GM12878 (cell line): ENCODE results near the gene PPP2R3B.
"Not testable (repeated sequence)": the region's sequence is repeated elsewhere in the genome, so short reads cannot be mapped to it uniquely, and the experiment has no call there.

Experiments used
- BHLHE40 ChIP-seq, 2 experiments: fragments of 450-650 bp in 1 of 2; IDR thresholded peaks; 2 replicates each; pipeline ENCODE4 v1.6.1; 2011 to 2017; ENCODE audit warnings: low read depth in 2 of 2, borderline replicate concordance in 1 of 2, improper control_type of control experiment in 1 of 2, low read length in 1 of 2, mild to moderate bottlenecking in 1 of 2
- MXI1 ChIP-seq: fragments of 150-350 bp; IDR thresholded peaks from 2 replicates; pipeline ENCODE4 v1.6.1; 2011; ENCODE audit warnings: low read depth, mild to moderate bottlenecking, inconsistent platforms, low read length, improper control_type of control experiment
- NBN ChIP-seq: fragments of 450-650 bp; IDR thresholded peaks from 2 replicates; pipeline ENCODE4 v1.6.1; 2016
- NFYA ChIP-seq: IDR thresholded peaks from 2 replicates; pipeline ENCODE4 v1.6.1; 2011; ENCODE audit warnings: low read depth, mild to moderate bottlenecking, low read length, improper control_type of control experiment, borderline replicate concordance
- POLR2AphosphoS5 ChIP-seq: IDR thresholded peaks from 2 replicates; pipeline ENCODE4 v1.6.1; 2011; ENCODE audit warnings: mild to moderate bottlenecking, low read length, inconsistent platforms
- RAD51 ChIP-seq: fragments of 450-650 bp; IDR thresholded peaks from 2 replicates; pipeline ENCODE4 v1.6.1; 2016; ENCODE audit warnings: moderate library complexity, mild to moderate bottlenecking, inconsistent platforms
- RFX5 ChIP-seq: IDR thresholded peaks from 2 replicates; pipeline ENCODE4 v1.6.1; 2011; ENCODE audit warnings: low read depth, low read length, improper control_type of control experiment
- SUZ12 ChIP-seq: fragments of 200-600 bp; sonication (generic); IDR thresholded peaks from one replicate; pipeline ENCODE4 v1.6.1; 2018; ENCODE audit warnings: antibody characterized with exemption, mild to moderate bottlenecking; ENCODE audit not compliant: unreplicated experiment
- ZZZ3 ChIP-seq: IDR thresholded peaks from 2 replicates; pipeline ENCODE4 v1.6.1; 2011; ENCODE audit warnings: low read depth; ENCODE audit not compliant: control insufficient read depth, insufficient read length
- TF ChIP-seq, protein P1 (sequence below): IDR thresholded peaks from 2 replicates; pipeline ENCODE4 v1.6.1; 2011; ENCODE audit warnings: low read depth, low read length, improper control_type of control experiment, borderline replicate concordance
- TF ChIP-seq, protein P2 (sequence below), 3 experiments: IDR thresholded peaks in 2 of 3; conservative IDR thresholded peaks in 1 of 3; 2 replicates each; pipeline ENCODE4 v1.5.1; 2011; ENCODE audit warnings: low read depth in 3 of 3, low read length in 3 of 3, mild to moderate bottlenecking in 3 of 3, control low read depth in 2 of 3, moderate library complexity in 2 of 3, inconsistent platforms in 1 of 3, mixed read lengths in 1 of 3; ENCODE audit not compliant: control insufficient read depth in 2 of 3, insufficient read depth in 1 of 3; ENCODE audit errors: extremely low read depth in 1 of 3

DNA sequence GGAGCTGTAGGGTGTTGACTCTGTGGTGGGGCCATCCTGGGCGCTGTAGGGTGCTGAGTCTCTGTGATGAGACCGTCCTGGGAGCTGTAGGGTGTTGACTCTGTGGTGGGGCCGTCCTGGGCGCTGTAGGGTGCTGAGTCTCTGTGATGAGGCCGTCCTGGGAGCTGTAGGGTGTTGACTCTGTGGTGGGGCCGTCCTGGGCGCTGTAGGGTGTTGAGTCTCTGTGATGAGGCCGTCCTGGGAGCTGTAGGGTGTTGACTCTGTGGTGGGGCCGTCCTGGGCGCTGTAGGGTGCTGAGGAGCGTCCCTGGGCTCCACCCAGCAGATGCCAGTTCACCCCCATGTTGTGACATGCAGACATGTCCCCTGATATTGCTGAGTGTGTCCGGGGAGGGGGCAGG is 46.0 kb upstream of the PPP2R3B start:
- not testable (repeated sequence) for TF ChIP-seq BHLHE40 (IDR thresholded peaks at IDR 0.05; ENCODE audit: borderline replicate concordance in 1 of 2, low read depth in 2 of 2, low read length in 1 of 2); NFYA; MXI1; ZZZ3; RFX5; SUZ12; RAD51; POLR2AphosphoS5; NBN
- TF ChIP-seq, protein P1, sequence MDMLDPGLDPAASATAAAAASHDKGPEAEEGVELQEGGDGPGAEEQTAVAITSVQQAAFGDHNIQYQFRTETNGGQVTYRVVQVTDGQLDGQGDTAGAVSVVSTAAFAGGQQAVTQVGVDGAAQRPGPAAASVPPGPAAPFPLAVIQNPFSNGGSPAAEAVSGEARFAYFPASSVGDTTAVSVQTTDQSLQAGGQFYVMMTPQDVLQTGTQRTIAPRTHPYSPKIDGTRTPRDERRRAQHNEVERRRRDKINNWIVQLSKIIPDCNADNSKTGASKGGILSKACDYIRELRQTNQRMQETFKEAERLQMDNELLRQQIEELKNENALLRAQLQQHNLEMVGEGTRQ, result not testable (repeated sequence)
- TF ChIP-seq, protein P2, sequence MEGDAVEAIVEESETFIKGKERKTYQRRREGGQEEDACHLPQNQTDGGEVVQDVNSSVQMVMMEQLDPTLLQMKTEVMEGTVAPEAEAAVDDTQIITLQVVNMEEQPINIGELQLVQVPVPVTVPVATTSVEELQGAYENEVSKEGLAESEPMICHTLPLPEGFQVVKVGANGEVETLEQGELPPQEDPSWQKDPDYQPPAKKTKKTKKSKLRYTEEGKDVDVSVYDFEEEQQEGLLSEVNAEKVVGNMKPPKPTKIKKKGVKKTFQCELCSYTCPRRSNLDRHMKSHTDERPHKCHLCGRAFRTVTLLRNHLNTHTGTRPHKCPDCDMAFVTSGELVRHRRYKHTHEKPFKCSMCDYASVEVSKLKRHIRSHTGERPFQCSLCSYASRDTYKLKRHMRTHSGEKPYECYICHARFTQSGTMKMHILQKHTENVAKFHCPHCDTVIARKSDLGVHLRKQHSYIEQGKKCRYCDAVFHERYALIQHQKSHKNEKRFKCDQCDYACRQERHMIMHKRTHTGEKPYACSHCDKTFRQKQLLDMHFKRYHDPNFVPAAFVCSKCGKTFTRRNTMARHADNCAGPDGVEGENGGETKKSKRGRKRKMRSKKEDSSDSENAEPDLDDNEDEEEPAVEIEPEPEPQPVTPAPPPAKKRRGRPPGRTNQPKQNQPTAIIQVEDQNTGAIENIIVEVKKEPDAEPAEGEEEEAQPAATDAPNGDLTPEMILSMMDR (IDR thresholded peaks at IDR 0.05 in 2 of 3, conservative IDR thresholded peaks at IDR 0.05 in 1 of 3; ENCODE audit: control insufficient read depth in 2 of 3, extremely low read depth in 1 of 3, insufficient read depth in 1 of 3, low read depth in 3 of 3, low read length in 3 of 3), result not testable (repeated sequence)
